Progenitor cell of endocrine pancreas (in vitro differentiated cells): ENCODE measurements around the gene TMCC3. TPM values are rescaled to one million over a fixed set of nuclear protein-coding genes. Genes with fewer than 3 reads are reported as not detected.

Source experiments
- DNase-seq: peaks from one replicate; pipeline ENCODE4 v3.0.0; 2021; ENCODE audit warnings: low spot score; ENCODE audit not compliant: unreplicated experiment
- H3K27ac Mint-ChIP-seq: 2 replicates; pipeline ENCODE4 v1.8.0; 2021; ENCODE audit warnings: mild to moderate bottlenecking, moderate library complexity, mixed read lengths
- H3K27me3 Mint-ChIP-seq: 2 replicates; pipeline ENCODE4 v1.8.0; 2021; ENCODE audit warnings: mixed read lengths
- H3K36me3 Mint-ChIP-seq: 2 replicates; pipeline ENCODE4 v1.8.0; 2022; ENCODE audit warnings: mixed read lengths; ENCODE audit not compliant: insufficient read depth
- H3K4me1 Mint-ChIP-seq: 2 replicates; pipeline ENCODE4 v1.8.0; 2021; ENCODE audit warnings: low read depth, mixed read lengths
- H3K4me3 Mint-ChIP-seq: 2 replicates; pipeline ENCODE4 v1.8.0; 2021; ENCODE audit warnings: low read depth, mild to moderate bottlenecking, moderate library complexity, mixed read lengths
- H3K9me3 Mint-ChIP-seq: 2 replicates; pipeline ENCODE4 v1.8.0; 2021; ENCODE audit warnings: low read depth, mixed read lengths
- CTCF ChIP-seq: fragments of 200-600 bp; sonication (generic); IDR thresholded peaks from one replicate; pipeline ENCODE4 v1.5.0; 2021; ENCODE audit warnings: antibody characterized with exemption, mild to moderate bottlenecking; ENCODE audit not compliant: unreplicated experiment
- total RNA-seq: library from RNA; stranded (reverse); gene quantifications from 2 replicates; pipeline ENCODE4 v1.2.1, GENCODE V29; 2021

Gene TMCC3
- total RNA-seq, 1 donor from 2014 or later: 15.9 TPM

DNA sequence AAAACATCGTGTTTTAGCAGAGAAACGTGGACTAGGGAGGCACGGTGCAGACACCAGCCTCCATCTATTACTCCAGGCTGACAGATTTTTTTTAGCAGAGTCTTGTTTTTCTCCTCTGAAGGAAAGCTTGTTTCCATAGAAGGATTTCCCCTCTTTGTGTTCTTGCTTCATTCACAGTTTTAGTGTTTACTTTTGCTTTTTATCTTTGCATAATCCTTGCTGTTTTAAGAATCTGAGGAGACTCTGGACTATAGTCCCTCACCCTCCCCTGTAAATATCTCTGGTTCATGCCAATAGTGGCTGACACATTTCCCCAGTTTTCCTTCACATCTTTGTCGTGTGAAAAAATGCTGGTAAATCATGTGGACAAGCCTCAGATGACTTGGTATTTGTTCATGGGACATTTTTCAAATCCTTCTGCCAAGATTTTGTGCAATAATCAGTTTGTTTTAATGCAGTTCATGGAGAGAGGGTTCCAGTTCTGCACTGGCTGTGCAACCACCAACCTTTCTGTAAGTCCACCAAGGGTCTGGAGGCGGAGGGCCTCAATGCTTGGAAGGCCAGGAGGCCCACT, 39.9 kb upstream of the TMCC3 start:
- H3K27me3 Mint-ChIP-seq: no peaks in the 10 kb centered on the region
- H3K27ac Mint-ChIP-seq: no peak overlapping the region
- DNase-seq: no peak
- H3K36me3 Mint-ChIP-seq: no peaks in the 10 kb centered on the region
- no peak overlapping the region for H3K4me3 Mint-ChIP-seq
- TF ChIP-seq CTCF: no peak
- H3K9me3 Mint-ChIP-seq: no peaks in the 10 kb centered on the region
- H3K4me1 Mint-ChIP-seq: no peaks in the 10 kb centered on the region

DNA sequence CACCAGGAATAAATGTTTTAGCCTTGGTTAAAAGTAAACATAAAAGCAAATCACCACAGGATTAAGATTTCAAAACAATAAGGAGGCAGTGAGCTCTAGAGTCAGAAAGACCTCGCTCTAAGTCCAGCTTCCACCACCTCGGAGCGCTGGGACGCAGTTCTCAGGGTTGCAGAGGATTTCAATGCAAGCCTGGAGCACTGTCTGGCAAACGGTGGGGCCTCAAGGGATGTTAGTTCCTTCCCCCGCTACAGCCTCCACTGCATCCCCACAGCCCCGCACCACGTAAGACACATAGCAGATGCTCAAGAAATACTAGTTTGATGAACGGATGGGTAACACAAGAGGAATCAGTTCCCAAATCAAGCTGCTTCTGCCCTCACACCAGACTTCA, 39.3 kb upstream of the TMCC3 start:
- Mint-ChIP-seq H3K27me3 (no peaks in the 10 kb centered on the region), H3K4me3 (no peak overlapping the region), H3K36me3 (no peaks in the 10 kb centered on the region), H3K4me1 (no peaks in the 10 kb centered on the region), H3K27ac (no peak overlapping the region), H3K9me3 (no peaks in the 10 kb centered on the region)
- no peak for DNase-seq
- no peak for TF ChIP-seq CTCF

DNA sequence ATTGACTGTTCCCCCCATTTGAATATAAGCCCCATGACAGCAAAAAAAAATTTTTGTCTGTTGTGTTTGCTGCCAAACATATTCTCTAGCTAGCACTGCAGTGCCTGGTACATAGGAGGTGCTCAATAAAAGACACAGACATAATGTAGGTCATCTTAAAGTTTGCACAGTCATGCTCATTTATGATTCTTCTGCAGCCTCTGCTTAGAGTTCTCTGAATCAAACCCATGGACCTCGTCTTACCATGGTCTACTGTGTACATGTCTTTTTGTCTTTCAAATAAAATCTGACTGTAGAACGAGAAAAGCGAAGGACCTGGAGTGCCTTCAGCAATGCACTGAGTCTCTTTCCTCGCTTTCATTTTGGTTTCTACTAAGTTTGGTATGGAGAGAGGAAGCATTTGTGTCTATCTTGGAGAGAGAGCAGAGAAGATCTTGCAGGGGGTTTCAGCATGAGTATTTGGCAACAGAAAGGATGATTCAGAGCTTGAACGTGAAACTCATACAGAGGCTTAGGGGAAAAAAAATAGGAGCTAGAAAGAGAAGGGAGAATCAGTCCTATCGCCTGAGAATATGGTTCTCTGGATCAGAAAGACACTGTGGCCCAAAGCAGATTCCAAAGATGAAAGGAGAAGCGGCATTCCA, 38.8 kb upstream of the TMCC3 start:
- no peak overlapping the region for H3K4me3 Mint-ChIP-seq
- no peaks in the 10 kb centered on the region for H3K9me3 Mint-ChIP-seq
- peaks cover 3% of the 10 kb centered on the region for H3K4me1 Mint-ChIP-seq
- no peak for TF ChIP-seq CTCF
- H3K36me3 Mint-ChIP-seq: no peaks in the 10 kb centered on the region
- H3K27ac Mint-ChIP-seq: no peak overlapping the region
- DNase-seq: no peak
- H3K27me3 Mint-ChIP-seq: no peaks in the 10 kb centered on the region

- Mint-ChIP-seq H3K27me3 (no peaks in the 10 kb centered on the region), H3K27ac (no peak overlapping the region), H3K36me3 (no peaks in the 10 kb centered on the region), H3K4me3 (no peak overlapping the region), H3K4me1 (peaks cover 4% of the 10 kb centered on the region), H3K9me3 (no peaks in the 10 kb centered on the region)
- TF ChIP-seq CTCF: no peak
- no peak for DNase-seq
These were observed 37.5 kb upstream of the TMCC3 start for GRCh38 chr12:94687891-94688290.

DNA sequence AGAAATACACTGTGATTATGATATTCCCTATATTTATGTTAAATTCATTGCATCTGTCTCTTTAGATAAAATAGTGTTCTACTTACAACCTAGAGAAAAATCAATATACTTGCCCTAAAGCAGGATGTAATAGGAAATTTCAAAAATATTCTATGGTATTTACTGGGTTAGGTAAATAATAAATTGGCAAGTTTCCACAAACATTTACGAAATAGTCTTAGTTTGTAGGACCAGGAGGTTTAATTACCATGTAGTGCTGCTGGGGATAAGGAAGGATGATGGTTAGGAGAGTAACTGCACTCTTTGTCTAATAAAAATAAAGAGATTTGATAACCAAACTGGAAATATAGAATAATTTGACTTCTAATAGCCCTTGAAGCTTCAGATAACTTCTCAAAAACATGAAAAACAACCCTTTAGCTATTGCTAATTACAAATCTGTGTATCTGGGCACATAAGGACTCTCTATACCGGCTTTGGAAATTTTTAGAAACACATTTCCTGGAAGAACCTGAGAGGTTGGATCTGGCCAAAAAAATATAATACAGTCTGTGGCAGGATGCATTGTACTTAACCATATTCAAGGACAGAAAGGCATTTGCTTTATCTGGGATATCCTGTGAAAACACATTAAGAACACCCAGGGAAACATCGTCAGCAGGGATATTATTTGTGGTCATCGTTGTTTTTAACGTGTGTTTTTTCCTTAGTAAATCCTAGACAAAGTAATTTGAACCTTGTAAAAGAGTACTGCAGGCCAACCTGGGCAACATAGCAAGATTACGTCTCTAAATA, 36.7 kb upstream of the TMCC3 start:
- no peak for TF ChIP-seq CTCF
- H3K9me3 Mint-ChIP-seq: no peaks in the 10 kb centered on the region
- no peak overlapping the region for H3K4me3 Mint-ChIP-seq
- DNase-seq: no peak
- H3K36me3 Mint-ChIP-seq: no peaks in the 10 kb centered on the region
- no peak overlapping the region for H3K27ac Mint-ChIP-seq
- peaks cover 4% of the 10 kb centered on the region for H3K4me1 Mint-ChIP-seq
- no peaks in the 10 kb centered on the region for H3K27me3 Mint-ChIP-seq
